Measurements from ENCODE around the gene MDM4. TPM values are rescaled to one million over a fixed set of nuclear protein-coding genes. Genes with fewer than 3 reads are reported as not detected.
"Not testable (repeated sequence)": the region's sequence is repeated elsewhere in the genome, so short reads cannot be mapped to it uniquely, and the experiment has no call there.

Gene MDM4
- polyA plus RNA-seq, 3 donors: 27.2 to 66.0 (median 33.5) TPM

DNA sequence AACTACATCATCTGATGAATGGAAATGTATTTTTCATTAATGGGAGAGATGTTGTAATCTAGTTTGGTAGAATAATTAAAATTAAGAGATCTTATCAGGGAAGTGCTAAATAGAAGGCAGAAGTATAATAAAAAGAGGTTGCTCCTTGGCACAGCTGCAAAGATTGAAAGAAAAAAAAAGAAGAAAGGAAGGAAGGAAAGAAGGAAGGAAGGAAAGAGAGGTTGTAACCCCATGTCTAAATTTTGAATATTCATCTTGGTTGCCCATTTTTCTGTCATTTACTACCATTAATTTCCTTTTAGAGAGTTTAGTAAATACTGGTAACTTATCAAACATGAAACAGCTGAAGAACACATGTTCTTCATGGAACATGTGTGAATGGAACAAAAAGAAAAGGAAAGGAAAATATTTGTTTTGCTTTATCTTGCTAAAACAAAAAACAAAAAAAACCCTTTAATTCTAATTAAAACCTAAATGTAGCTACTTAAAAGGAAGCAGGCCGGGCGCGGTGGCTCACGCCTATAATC is 10.5 kb upstream of the MDM4 start:
- no peak for DNase-seq (ENCODE audit: extremely low read depth in 1 of 11, low read depth in 9 of 11, low spot score in 4 of 11)

DNA sequence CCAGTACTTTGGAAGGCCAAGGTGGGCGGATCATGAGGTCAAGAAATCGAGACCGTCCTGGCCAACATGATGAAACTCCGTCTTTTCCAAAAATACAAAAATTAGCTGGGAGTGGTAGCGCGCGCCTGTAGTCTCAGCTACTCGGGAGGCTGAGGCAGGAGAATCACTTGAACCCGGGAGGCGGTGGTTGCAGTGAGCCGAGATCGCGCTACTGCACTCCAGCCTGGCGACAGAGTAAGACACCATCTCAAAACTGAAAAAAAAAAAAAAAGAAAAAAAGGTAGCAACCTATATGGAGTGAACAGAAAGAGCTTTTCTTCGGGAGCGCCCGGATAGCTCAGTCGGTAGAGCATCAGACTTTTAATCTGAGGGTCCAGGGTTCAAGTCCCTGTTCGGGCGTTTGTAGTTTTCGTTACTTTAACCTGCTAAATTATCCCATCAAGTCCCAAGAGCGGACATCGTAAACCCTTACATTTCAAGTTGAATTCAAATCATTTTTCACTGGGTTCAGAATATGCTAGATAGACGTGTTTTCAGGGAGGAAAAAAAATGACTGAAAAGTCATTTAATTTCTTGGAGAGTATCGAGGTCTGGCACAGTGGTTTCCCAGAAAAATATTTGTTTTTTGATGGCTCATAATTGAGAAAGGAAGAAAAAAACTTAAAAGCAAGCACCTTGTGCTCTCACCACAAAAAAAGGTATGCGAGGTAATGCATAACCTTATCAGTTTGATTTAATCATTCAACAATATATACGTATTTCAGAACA is 9.8 kb upstream of the MDM4 start:
- DNase-seq (ENCODE audit: extremely low read depth in 1 of 11, low read depth in 9 of 11, low spot score in 4 of 11): peak in 8 of 11 donors; percentile 62 to 84 (median 78)

DNA sequence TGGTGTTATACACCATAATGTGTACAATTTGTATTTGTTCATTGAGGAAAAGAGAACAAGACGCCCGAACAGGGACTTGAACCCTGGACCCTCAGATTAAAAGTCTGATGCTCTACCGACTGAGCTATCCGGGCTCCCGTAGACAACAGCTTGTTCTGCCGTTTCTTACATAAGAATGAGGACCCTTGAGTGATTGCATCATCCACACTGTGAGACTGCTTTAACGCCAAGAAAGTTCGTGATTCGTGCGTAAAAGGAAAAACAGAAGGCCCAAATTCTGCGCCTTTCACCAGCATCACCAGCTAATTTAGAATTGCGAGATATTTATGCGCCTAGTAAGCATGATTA is 9.3 kb upstream of the MDM4 start:
- peak; percentile 89 to 100 (median 93) for DNase-seq (ENCODE audit: extremely low read depth in 1 of 11, low read depth in 9 of 11, low spot score in 4 of 11)

DNA sequence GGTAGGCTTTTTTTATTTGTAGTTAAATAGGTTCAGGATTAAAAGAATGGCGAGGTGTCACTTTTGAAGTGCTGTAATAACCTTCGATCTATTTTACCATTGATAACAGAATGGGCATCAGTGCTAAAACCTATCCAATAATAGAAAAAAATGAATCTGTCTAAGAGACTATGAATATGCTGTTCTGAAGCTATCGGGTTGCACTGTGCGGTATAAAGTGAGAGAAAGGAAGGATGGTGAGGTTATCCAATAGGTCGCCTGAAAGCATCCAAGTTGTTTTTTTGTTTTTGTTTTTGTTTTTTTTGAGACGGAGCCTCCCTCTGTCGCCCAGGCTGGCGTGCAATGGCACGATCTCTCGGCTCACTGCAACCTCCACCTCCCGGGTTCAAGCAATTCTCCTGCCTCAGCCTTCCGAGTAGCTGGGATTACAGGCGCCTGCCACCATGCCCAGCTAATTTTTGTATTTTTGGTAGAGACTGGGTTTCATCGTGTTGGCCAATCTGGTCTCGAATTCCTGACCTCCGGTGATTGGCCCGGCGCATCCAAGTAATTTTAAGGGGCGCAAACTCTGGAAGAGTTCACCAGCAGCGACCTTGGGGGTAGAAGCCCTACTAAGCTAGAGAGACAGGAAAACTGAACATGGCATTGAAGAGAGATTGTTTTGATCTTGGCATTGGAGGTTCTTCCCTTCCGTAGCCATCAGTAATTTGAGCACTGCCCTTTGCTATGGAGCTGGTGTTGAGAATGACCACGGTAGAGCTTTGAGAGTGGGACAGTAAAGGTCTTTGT is 8.7 kb upstream of the MDM4 start:
- DNase-seq (ENCODE audit: extremely low read depth in 1 of 11, low read depth in 9 of 11, low spot score in 4 of 11): peak in 5 of 11 donors; percentile 46 to 63 (median 56)

DNA sequence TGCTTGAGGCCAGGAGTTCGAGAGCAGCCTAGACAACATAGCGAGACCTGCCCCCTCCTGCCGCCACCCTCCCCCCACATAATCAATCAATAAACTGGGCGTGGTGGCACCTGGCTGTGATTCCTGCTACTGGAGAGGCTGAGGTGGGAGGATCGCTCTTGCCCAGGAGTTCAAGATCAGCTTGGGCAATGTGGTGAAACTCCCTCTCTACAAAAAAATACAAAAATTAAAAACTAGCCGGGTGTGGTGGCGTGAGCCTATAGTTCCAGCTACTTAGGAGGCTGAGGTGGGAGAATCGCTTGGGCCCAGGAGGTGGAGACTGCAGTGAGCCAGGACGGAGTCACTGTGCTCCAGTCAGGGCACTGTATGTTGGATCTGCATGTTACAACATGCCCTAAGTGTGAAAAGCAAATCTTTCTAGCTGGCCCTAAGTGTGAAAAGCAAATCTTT is 7.0 kb upstream of the MDM4 start:
- no peak for DNase-seq (ENCODE audit: extremely low read depth in 1 of 11, low read depth in 9 of 11, low spot score in 4 of 11)

DNA sequence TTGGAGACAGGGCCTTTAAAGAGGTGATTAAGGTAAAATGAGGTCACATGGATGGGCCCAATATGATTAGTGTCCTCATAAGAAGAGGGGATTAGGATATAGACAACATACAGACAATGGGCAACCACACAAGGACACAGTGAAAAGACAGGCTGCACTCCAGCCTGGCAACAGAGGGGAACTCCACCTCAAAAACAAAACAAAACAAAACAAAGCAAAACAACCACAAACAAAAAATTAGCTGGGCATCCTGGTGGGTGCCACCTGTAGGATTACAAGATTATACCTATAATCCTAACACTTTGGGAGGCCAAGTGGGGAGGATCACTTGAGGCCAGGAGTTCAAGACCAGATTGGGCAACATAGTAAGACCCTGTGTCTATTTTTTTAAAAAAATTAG is 4.8 kb upstream of the MDM4 start:
- no peak for DNase-seq (ENCODE audit: extremely low read depth in 1 of 11, low read depth in 9 of 11, low spot score in 4 of 11)

DNA sequence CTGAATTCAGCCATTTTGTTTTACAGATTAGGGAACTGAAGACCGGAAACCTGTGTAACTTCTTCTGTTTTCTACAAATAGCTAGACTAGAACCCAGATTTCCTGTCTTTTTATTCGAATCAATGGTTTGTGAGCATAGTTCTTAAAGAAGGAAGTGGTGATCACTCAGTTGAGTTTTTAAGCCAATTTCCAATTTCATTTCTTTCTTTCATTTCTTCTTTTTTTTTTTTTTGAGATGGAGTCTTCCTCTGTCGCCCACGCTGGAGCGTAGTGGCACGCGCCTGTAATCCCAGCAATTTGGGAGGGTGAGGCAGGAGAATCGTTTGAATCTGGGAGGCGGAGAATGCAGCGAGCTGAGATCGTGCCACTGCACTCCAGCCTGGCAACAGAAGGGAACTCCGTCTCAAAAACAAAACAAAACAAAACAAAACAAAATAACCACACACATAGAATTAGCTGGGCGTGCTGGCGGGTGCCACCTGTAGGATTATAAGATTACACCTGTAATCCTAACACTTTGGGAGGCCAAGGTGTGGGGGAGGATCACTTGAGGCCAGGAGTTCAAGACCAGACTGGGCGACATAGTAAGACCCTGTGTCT is 3.0 kb upstream of the MDM4 start:
- DNase-seq (ENCODE audit: extremely low read depth in 1 of 11, low read depth in 9 of 11, low spot score in 4 of 11): no peak

DNA sequence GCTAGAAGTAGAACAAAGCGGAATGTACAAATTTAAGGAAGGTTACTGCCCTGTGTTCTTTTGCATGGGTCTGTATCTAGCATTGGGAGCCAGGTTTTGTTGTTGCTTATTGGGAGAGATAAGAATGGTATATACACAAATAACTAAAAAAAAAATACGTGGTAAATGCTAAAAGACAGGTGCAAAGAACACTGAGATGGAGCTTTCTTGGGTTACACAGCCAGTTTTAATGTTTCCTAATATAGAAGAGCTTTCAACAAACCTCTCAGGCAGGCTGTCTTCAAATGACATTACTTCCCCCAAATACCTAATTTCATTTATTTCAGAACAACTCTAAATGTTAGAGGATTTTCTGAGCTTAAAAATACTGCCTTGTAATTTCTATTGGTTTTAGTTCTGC is 1.4 kb upstream of the MDM4 start:
- no peak for DNase-seq (ENCODE audit: extremely low read depth in 1 of 11, low read depth in 9 of 11, low spot score in 4 of 11)

DNA sequence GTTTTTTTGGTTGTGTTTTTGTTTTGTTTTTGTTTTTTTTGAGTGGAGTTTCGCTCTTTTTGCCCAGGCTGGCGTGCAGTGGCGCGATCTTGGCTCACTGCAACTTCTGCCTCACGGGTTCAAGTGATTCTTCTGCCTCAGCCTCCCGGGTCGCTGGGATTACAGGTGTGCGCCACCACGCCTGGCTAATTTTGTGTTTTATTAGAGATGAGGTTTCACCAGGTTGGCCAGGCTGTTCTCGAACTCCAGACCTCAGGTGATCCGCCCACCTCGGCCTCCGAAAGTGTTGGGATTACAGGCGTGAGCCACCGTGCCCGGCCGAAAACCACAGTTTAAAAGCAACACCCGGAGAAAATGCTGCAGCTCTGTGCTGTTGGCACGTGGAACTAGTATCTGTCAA is 1.2 kb downstream of the MDM4 start:
- DNase-seq (ENCODE audit: extremely low read depth in 1 of 11, low read depth in 9 of 11, low spot score in 4 of 11): not testable (repeated sequence)

DNA sequence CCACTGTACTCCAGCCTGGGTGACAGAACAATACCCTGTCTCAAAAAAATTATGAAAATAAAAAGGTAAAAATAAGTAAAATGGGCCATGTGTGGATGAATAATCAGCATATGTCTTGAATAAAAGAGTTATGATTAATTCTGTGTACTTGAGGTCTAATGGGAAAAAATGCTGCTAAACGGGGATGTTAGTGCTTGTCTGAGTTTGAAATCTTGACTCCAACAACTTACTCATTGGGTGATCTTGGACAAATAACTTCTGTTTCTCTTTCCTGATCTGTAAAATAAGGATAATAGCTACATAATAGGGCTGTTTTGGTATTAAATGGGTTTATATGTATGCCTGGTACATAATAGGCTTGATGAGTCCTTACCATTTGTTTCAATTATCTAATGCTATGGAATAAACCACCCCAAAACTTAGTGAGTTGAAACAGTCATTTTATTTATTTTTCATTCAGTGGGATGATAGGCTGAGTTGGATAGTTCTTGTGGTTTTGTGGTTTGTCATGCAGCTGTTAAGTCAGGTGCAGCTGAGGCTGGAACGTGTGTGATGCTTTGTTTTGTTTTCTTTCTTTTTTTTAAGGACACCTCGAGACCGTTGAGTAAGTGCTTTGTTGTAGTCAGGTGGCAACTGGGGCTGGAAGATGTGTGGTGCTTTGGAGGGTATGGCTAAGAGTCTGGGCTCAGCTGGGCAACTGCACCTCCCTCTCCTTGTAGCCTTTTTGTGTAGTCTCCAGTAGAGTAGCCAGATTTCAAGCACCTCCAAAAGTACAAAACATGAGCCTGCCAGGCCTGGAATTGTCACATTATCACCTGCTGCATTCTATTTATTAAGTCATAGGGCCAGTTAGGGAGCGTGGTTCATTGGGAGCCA is 4.9 kb downstream of the MDM4 start:
- no peak for DNase-seq (ENCODE audit: extremely low read depth in 1 of 11, low read depth in 9 of 11, low spot score in 4 of 11)

DNA sequence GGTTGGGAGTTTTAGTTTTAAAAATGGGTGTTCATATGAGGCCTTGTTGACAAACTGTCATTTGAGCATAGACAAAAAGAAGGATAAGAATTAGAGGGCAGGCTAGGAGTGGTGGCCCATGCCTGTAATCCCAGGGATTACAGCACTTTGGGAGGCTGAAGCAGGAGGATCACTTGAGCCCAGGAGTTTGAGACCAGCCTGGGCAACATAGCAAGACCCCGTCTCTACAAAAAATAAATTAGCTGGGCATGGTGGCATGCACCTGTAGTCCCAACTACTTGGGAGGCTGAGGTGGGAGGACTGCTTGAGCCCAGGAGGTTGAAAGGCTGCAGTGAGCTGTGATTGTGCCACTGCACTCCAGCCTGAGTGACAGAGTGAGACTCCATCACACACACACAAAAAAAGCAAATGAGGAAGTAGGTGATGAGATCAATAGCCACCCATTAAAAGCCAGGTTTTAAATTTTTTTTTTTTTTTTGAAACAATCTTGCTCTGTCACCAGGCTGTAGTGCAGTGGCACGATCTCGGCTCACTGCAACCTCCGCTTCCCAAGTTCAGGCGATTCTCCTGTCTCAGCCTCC is 5.8 kb downstream of the MDM4 start:
- not testable (repeated sequence) for DNase-seq (ENCODE audit: extremely low read depth in 1 of 11, low read depth in 9 of 11, low spot score in 4 of 11)

DNA sequence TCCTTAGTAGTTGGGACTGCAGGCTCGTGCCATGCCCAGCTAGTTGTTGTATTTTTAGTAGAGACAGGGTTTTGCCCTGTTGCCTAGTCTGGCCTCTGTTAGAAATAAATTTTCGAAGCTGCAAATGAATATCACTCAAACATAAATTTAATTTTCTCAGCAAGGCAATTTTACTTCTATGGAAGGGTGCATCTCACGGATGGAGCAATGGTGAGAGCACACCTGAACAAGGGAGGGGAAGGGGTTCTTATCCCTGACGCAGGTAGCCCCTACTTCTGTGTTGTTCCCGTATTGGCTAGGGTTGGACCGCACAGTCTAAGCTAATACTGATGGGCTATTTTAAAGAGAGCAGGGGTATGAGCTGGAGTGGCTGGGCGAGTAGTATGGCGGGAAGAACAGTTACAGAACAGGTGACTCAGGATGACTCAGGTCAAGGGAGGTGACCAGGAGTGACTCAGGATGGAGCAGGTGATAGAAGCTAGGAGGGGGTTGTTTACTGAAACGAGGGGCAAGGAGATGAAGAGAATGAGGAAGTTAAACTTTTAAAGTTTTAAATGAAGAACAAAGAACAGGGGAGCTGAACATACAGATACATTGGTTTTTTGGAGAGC is 7.5 kb downstream of the MDM4 start:
- no peak for DNase-seq (ENCODE audit: extremely low read depth in 1 of 11, low read depth in 9 of 11, low spot score in 4 of 11)

DNA sequence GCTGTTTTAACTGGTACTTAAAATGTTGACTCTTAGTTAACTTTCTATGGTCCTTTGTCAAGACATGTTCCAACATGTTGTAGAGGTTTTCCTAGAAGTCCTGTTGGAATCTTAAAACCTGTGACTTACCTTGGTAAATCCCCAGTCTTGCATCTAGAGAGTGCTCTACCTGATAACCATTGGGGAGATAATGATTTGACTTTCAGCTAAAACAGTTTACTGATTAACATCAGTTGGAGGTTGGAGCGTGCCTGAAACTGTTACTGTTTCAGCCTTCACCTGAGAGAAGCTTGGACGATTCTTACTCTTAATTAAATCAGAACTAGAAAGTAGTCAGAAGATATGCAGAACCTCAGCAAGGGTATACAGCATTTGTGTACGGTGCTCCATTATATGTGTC is 8.8 kb downstream of the MDM4 start:
- DNase-seq (ENCODE audit: extremely low read depth in 1 of 11, low read depth in 9 of 11, low spot score in 4 of 11): no peak

DNA sequence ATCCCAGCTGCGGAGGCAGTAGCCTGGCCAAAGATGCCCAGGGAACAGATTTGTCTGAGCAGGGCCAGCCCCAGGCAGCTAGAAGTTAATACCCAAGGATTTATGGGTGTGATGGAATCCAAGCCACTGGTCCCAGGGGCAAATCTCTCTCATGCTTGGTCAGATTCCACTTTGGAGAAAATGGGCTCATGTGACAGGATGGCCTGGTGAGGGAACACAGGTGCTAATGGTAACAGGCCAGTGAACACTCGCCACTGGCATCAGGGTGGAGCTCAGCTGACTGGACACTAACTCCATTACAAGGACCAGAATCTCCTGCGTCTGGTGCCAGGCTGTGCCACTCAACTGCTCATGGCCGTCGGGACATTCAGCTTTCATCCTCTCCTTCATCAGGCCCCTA is 12.0 kb downstream of the MDM4 start:
- DNase-seq (ENCODE audit: extremely low read depth in 1 of 11, low read depth in 9 of 11, low spot score in 4 of 11): no peak

DNA sequence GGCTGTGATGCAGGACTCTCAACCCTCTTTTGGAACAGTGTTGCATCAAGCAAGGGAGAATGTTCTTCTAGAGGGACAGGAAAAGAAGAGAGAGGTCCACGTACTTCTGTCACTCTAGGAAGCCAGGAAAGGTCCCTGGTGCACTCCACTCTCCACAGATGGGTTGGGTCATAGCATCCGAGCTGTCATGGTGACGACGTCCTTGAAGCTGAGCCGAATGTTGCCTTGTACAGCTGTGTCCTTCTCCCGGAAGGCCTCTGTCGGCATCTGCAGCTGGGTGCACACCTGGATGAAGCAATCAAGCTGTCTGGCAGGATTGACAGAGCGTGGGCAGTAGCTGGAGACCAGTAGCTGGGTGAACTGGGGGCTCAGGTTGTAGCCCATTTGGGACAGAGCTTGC is 12.5 kb downstream of the MDM4 start:
- no peak for DNase-seq (ENCODE audit: extremely low read depth in 1 of 11, low read depth in 9 of 11, low spot score in 4 of 11)

DNA sequence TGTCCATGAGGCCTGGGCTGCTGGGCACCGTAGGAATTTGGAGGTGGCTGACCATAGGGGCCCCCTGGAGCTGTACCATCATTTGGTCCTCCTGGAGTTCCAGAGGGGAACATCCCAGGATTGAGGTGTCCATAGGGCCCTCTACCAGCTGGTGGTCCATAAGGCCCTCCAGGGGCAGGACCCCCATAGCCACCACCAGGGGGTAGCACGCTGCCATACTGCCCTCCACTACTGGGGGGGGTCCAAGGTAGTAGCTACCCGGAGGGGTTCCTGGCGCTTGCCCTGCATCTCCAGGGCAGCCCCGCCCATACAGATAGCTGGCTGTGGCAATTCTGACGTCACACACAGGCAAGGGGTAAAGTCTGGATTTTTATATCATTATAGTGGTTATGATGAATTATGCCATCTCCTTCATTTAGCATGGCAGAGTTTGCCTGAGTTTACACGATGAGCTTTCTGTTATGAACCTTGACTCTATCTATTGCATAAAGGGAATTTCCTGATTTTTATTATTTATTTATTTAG is 13.2 kb downstream of the MDM4 start:
- DNase-seq (ENCODE audit: extremely low read depth in 1 of 11, low read depth in 9 of 11, low spot score in 4 of 11): no peak

DNA sequence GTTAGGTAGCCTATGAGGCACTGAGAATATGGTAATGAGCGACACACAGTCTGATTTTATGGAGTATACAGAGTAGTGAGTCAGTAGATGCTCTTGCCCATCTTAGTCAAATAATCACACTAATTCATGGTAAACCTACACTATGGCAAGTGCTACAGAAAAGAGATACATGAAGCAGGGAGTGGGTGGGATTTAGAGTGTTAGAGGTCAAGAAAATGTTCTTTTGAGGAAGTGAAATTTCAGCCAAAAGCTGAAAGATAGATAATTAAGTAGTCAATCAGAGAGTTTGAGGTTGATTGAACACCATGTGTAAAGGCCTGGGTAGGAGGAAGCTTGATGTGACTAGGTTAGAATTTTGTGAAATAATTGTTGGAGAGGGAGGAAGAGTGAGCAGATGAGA is 14.7 kb downstream of the MDM4 start:
- DNase-seq (ENCODE audit: extremely low read depth in 1 of 11, low read depth in 9 of 11, low spot score in 4 of 11): no peak

DNA sequence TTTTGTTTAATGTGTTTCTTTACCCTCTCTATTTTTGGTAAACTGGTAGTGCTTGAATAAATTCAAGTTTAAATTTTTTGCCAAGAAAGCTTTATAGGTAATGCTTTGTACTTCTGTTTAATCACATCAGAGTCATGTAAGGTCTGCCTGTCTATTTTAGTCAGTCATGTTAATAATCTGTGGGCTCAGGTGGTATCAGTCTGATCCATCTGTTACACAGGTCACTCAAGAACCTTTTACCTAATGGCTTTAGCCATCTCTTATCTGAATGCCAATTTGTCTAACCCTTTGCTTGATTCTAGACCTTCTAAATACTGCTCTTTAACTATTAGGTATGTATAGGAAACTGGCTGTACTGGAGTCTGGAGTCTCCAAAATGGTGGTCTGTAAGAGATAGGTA is 16.6 kb downstream of the MDM4 start:
- DNase-seq (ENCODE audit: extremely low read depth in 1 of 11, low read depth in 9 of 11, low spot score in 4 of 11): no peak
